Heart right ventricle (tissue), 16 donors: ENCODE results near the gene VTCN1. TPM values are rescaled to one million over a fixed set of nuclear protein-coding genes. Genes with fewer than 3 reads are reported as not detected.

Source experiments
- ATAC-seq, 8 donors: fragments of 200-7000 bp; cut with Tn5 transposase; one replicate each; pipeline ENCODE4 v1.9.1; 2020; ENCODE audit warnings: mild to moderate bottlenecking in 8 of 8, moderate library complexity in 8 of 8, moderate number of reproducible peaks in 1 of 8
- DNase-seq, 2 donors: peaks; one replicate each; pipeline ENCODE4 v3.0.0-alpha.2; 2020
- H3K27ac ChIP-seq, 10 donors: fragments of 200-600 bp; sonication (generic) in 2 of 10; one replicate each; pipeline versions ENCODE4 v1.5.0 to v1.8.0; 2020 to 2022; ENCODE audit warnings: mild to moderate bottlenecking in 3 of 10
- H3K27me3 ChIP-seq, 7 donors: fragments of 200-600 bp; one replicate each; pipeline ENCODE4 v1.8.0; 2021 to 2022; ENCODE audit warnings: mild to moderate bottlenecking in 2 of 7
- H3K36me3 ChIP-seq, 9 donors: fragments of 200-600 bp; sonication (generic) in 1 of 9; one replicate each; pipeline versions ENCODE4 v1.5.0 to v1.8.0; 2020 to 2022; ENCODE audit warnings: mild to moderate bottlenecking in 2 of 9
- H3K4me1 ChIP-seq, 9 donors: fragments of 200-600 bp; sonication (generic) in 1 of 9; one replicate each; pipeline versions ENCODE4 v1.5.0 to v1.8.0; 2020 to 2022; ENCODE audit warnings: mild to moderate bottlenecking in 4 of 9
- H3K4me3 ChIP-seq, 10 donors: fragments of 200-600 bp; sonication (generic) in 2 of 10; one replicate each; pipeline versions ENCODE4 v1.5.0 to v1.8.0; 2020 to 2022; ENCODE audit warnings: mild to moderate bottlenecking in 7 of 10, moderate library complexity in 2 of 10
- H3K9me3 ChIP-seq, 11 donors: fragments of 200-600 bp in 10 of 11; sonication (generic) in 2 of 11; one replicate each; pipeline versions ENCODE4 v1.5.0 to v1.8.0; 2013 to 2022; ENCODE audit warnings: mild to moderate bottlenecking in 2 of 11, control low read depth in 1 of 11, moderate library complexity in 1 of 11
- CTCF ChIP-seq, 9 donors: fragments of 200-600 bp; sonication (generic) in 2 of 9; IDR thresholded peaks; one replicate each; pipeline versions ENCODE4 v1.5.0 to v1.8.0; 2021 to 2022; ENCODE audit warnings: antibody characterized with exemption in 9 of 9, mild to moderate bottlenecking in 5 of 9, moderate library complexity in 1 of 9
- WGBS, 2 donors: extraction: QIAGEN DNeasy Blood & Tissue Kit; methylation state at CpG; one replicate each; pipeline ENCODE4 v1.1.7; 2013; ENCODE audit warnings: inconsistent platforms in 1 of 2; 5-methylcytosine and 5-hydroxymethylcytosine counted together
- intact Hi-C, 10 donors: fragments of 100-400 bp; cut with DNase I; formaldehyde crosslinking; loops; one replicate each; pipeline versions ENCODE4 v1.11.1 to v1.14.2; 2022
- polyA plus RNA-seq, 2 donors: library from polyadenylated mRNA; stranded (reverse); fragments of 200-250 nt; gene quantifications; one replicate each; pipeline ENCODE4 v1.2.3, GENCODE V29; 2013
- total RNA-seq, 10 donors: library from RNA; stranded (reverse); fragmentation: NEBNext Ultra II Directional in 3 of 10; extraction: Animal tissue kit (Norgen Biotek cat#: 25700) in 3 of 10; gene quantifications; one replicate each; pipeline versions ENCODE4 v1.2.1 to v1.2.4, GENCODE V29; 2021 to 2023
- donor health status: Arrhythmogenic right ventricular cardiomyopathy.
- donor health status: ischemic (EF 13 %, LVEDD 7.1; RV severe dilation, severe dysfunction).
- donor health status: healthy with polysubstance abuse.
- donor health status: DM: no; HTN: yes; CAD: no.
- donor health status: DM: no; HTN: no; CAD: no.
- donor health status: ischemic (EF 25% LVEDD 6.9; RV normal size, moderate dysfunction).
- donor health status: ischemic (EF 25% LVEDD 5.7; RV mildly dilated, moderate dysfunction).
- donor health status: healthy.
- donor health status: DM: yes; HTN: yes; CAD: no.
- donor health status: Ischemic cardiomyopathy.
- donor health status: ischemic (EF 35%, LVEDD 5.7; RV mildly dilated, moderate dysfunction).
- donor health status: nonischemic (EF 11% LVEDD 7.7; RV severe dilation, severe dysfunction).
- donor health status: DM: yes; HTN: yes; CAD: no.
- donor health status: PGD.
- donor health status: ischemic (EF 29% LVEDD 5.4; RV normal size, mild dysfunction).
- donor health status: nonischemic (EF 23%, LVEDD 6.1; RV moderate dilation, normal function).

VTCN1 gene
- total and polyA plus RNA-seq, 12 donors: 0.17 TPM; not detected in 11

- Histone ChIP-seq H3K9me3 (no peaks in the 10 kb centered on the region), H3K36me3 (no peaks in the 10 kb centered on the region), H3K4me3 (no peak overlapping the region), H3K4me1 (peaks cover 0 to 9% (median 0%) of the 10 kb centered on the region in 9 donors), H3K27ac (no peak overlapping the region), H3K27me3 (no peaks in the 10 kb centered on the region)
- intact Hi-C loops: no loop called here
- DNase-seq: no peak
- no peak for ATAC-seq
- TF ChIP-seq CTCF (IDR thresholded peaks at IDR 0.05): no peak
- 90 to 95% methylated on average over 6 of the region's 6 CpGs for WGBS, 2 donors
Measured at GRCh38 chr1:117176579-117176978, 34.1 kb downstream of the VTCN1 start.

- TF ChIP-seq CTCF (IDR thresholded peaks at IDR 0.05): no peak
Measured at GRCh38 chr1:117174851-117175250, 35.9 kb downstream of the VTCN1 start.

GRCh38 chr1:117173691-117174090, 37.0 kb downstream of the VTCN1 start:
- H3K4me1 ChIP-seq: peaks cover 0 to 9% (median 0%) of the 10 kb centered on the region in 9 donors
- no peaks in the 10 kb centered on the region for H3K36me3 ChIP-seq
- WGBS, 2 donors: 50 to 58% methylated on average over 6 of the region's 6 CpGs
- intact Hi-C loops: loop anchor here in 1 of 10 donors (2.0 kb wide), 1 partner anchor 23 kb away; no protein-coding TSS in a partner anchor
- ATAC-seq (no peak), DNase-seq (no peak)
- TF ChIP-seq CTCF (IDR thresholded peaks at IDR 0.05): no peak
- no peaks in the 10 kb centered on the region for H3K27me3 ChIP-seq
- no peak overlapping the region for H3K4me3 ChIP-seq
- no peak overlapping the region for H3K27ac ChIP-seq
- H3K9me3 ChIP-seq: no peaks in the 10 kb centered on the region

More at GRCh38 chr1:117174851-117175250, 35.9 kb downstream of the VTCN1 start:
- H3K9me3 ChIP-seq: no peaks in the 10 kb centered on the region
- no peak for DNase-seq
- H3K27me3 ChIP-seq: no peaks in the 10 kb centered on the region
- no peak overlapping the region for H3K27ac ChIP-seq
- no peak overlapping the region for H3K4me3 ChIP-seq
- intact Hi-C loops: loop anchor here in 1 of 10 donors (2.0 kb wide), 1 partner anchor 22 kb away; no protein-coding TSS in a partner anchor
- 91 to 97% methylated on average over 4 of the region's 4 CpGs for WGBS, 2 donors
- H3K36me3 ChIP-seq: no peaks in the 10 kb centered on the region
- no peak for ATAC-seq
- peaks cover 0 to 9% (median 0%) of the 10 kb centered on the region in 9 donors for H3K4me1 ChIP-seq

- intact Hi-C loops: no loop called here
- H3K4me1 ChIP-seq: peaks cover 0 to 9% (median 0%) of the 10 kb centered on the region in 9 donors
- ATAC-seq (no peak), DNase-seq (no peak)
- TF ChIP-seq CTCF (IDR thresholded peaks at IDR 0.05): no peak
- 97 to 98% methylated on average over 10 of the region's 10 CpGs for WGBS, 2 donors
- H3K27ac ChIP-seq: no peak overlapping the region
- H3K36me3 ChIP-seq: no peaks in the 10 kb centered on the region
- no peaks in the 10 kb centered on the region for H3K9me3 ChIP-seq
- no peaks in the 10 kb centered on the region for H3K27me3 ChIP-seq
- H3K4me3 ChIP-seq: no peak overlapping the region
Measured at GRCh38 chr1:117173006-117173405, 37.7 kb downstream of the VTCN1 start.
